Spleen (tissue), 11 donors: Measurements from ENCODE around the gene TATDN3. TPM values are rescaled to one million over a fixed set of nuclear protein-coding genes. Genes with fewer than 3 reads are reported as not detected.

ENCODE experiments used
- DNase-seq: peaks from one replicate; pipeline ENCODE4 v3.0.0-alpha.2; 2020
- H3K27ac ChIP-seq, 8 donors: fragments of 200-600 bp; sonication (generic) in 7 of 8; 1 replicate in 4 of 8; 2 replicates in 4 of 8; pipeline versions ENCODE4 v1.5.0 to v1.8.0; 2016 to 2021; ENCODE audit warnings: inconsistent platforms in 4 of 8, mild to moderate bottlenecking in 4 of 8, moderate library complexity in 1 of 8
- H3K27me3 ChIP-seq, 7 donors: fragments of 200-600 bp; sonication (generic) in 6 of 7; replicated peaks in 1 of 7; 1 replicate in 4 of 7; 2 replicates in 3 of 7; pipeline versions ENCODE4 v1.5.0 to v1.8.0; 2016 to 2021; ENCODE audit warnings: inconsistent platforms in 3 of 7, mild to moderate bottlenecking in 1 of 7
- H3K36me3 ChIP-seq, 6 donors: fragments of 200-600 bp; sonication (generic) in 5 of 6; 1 replicate in 4 of 6; 2 replicates in 2 of 6; pipeline versions ENCODE4 v1.5.0 to v1.8.0; 2016 to 2021; ENCODE audit warnings: inconsistent platforms in 2 of 6
- H3K4me1 ChIP-seq, 6 donors: fragments of 200-600 bp; sonication (generic) in 5 of 6; 1 replicate in 3 of 6; 2 replicates in 3 of 6; pipeline versions ENCODE4 v1.5.0 to v1.8.0; 2016 to 2021; ENCODE audit warnings: inconsistent platforms in 3 of 6
- H3K4me3 ChIP-seq, 8 donors: fragments of 200-600 bp; sonication (generic) in 7 of 8; 1 replicate in 4 of 8; 2 replicates in 4 of 8; pipeline versions ENCODE4 v1.5.0 to v1.8.0; 2016 to 2021; ENCODE audit warnings: inconsistent platforms in 4 of 8, mild to moderate bottlenecking in 4 of 8, moderate library complexity in 2 of 8
- H3K9me3 ChIP-seq, 8 donors: fragments of 200-600 bp; sonication (generic) in 7 of 8; 1 replicate in 4 of 8; 2 replicates in 4 of 8; pipeline versions ENCODE4 v1.5.0 to v1.8.0; 2016 to 2021; ENCODE audit warnings: inconsistent platforms in 4 of 8
- POLR2A ChIP-seq, 3 donors: fragments of 450-650 bp; IDR thresholded peaks; one replicate each; pipeline ENCODE4 v1.5.1; 2017; ENCODE audit warnings: antibody characterized with exemption in 3 of 3, mild to moderate bottlenecking in 1 of 3
- POLR2AphosphoS5 ChIP-seq, 3 donors: sonication (generic); formaldehyde crosslinking; IDR thresholded peaks; one replicate each; pipeline ENCODE4 v1.5.1; 2017; ENCODE audit warnings: antibody characterized with exemption in 3 of 3
- WGBS, 5 donors: extraction: QIAGEN DNeasy Blood & Tissue Kit in 3 of 5; methylation state at CpG; one replicate each; pipeline versions ENCODE4 v1.1.5 to v1.1.7; 2013 to 2018; 5-methylcytosine and 5-hydroxymethylcytosine counted together
- intact Hi-C: fragments of 100-400 bp; cut with DNase I; formaldehyde crosslinking; loops from one replicate; pipeline ENCODE4 v1.15.0; 2023; ENCODE audit warnings: low total_unique reads
- polyA plus RNA-seq, 3 donors: library from polyadenylated mRNA; stranded (reverse); fragments of 200-250 nt; gene quantifications; one replicate each; pipeline ENCODE4 v1.2.1, GENCODE V29; 2013
- total RNA-seq, 7 donors: library from RNA; depleted of rRNA in 3 of 7; stranded (reverse); fragments of >200 nt in 3 of 7; fragmentation: NEBNext Ultra II Directional in 4 of 7; extraction: Animal tissue kit (Norgen Biotek cat#: 25700) in 4 of 7; gene quantifications; one replicate each; pipeline versions ENCODE4 v1.1.0 to v1.2.1, GENCODE V29; 2016 to 2021
- TF ChIP-seq, protein P1 (sequence below), 11 experiments: fragments of 200-600 bp in 7 of 11; fragments of 450-650 bp in 4 of 11; sonication (generic) in 4 of 11; IDR thresholded peaks in 8 of 11; conservative IDR thresholded peaks in 3 of 11; 1 replicate in 7 of 11; 2 replicates in 4 of 11; pipeline versions ENCODE4 v1.4.0 to v1.8.0; 2016 to 2021; ENCODE audit warnings: antibody characterized with exemption in 11 of 11, inconsistent platforms in 4 of 11, mild to moderate bottlenecking in 1 of 11
- donor health status: healthy with polysubstance abuse.
- donor health status: DM: no; HTN: no; CAD: no; lungs with moderate emphysema.
- donor health status: DM: no; HTN: no; CAD: no.
- donor health status: Bipolar disorder and iron deficiency.
- donor health status: healthy.
- donor health status: DM: no; HTN: no; CAD: no.
- donor health status: DM: yes; HTN: yes; CAD: no.

TATDN3 gene
- total and polyA plus RNA-seq, 10 donors, result 13.5 to 28.3 (median 20.1) TPM

DNA sequence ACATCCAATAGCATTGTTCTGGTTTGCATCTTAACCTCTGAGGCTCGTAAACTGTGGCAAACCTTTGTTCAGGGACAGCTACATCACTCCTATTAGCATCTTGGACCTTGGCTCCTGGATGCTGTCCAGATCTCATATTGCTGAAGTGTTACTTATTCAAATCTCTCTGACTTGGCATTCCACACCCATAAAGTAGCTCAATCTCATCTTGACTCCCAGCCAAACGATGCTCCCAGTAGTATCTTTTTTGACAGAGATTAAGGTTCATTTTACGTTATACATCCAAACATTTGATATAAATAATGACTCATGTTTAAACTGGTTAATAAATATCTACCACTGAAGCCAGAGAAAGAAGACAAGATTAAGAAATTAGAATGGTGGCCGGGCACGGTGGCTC is 62.0 kb downstream of the TATDN3 start:
- peaks cover 0 to 6% (median 0%) of the 10 kb centered on the region in 6 donors for H3K36me3 ChIP-seq
- TF ChIP-seq POLR2A (IDR thresholded peaks at IDR 0.05) (no peak), POLR2AphosphoS5 (IDR thresholded peaks at IDR 0.05) (no peak)
- TF ChIP-seq, protein P1, sequence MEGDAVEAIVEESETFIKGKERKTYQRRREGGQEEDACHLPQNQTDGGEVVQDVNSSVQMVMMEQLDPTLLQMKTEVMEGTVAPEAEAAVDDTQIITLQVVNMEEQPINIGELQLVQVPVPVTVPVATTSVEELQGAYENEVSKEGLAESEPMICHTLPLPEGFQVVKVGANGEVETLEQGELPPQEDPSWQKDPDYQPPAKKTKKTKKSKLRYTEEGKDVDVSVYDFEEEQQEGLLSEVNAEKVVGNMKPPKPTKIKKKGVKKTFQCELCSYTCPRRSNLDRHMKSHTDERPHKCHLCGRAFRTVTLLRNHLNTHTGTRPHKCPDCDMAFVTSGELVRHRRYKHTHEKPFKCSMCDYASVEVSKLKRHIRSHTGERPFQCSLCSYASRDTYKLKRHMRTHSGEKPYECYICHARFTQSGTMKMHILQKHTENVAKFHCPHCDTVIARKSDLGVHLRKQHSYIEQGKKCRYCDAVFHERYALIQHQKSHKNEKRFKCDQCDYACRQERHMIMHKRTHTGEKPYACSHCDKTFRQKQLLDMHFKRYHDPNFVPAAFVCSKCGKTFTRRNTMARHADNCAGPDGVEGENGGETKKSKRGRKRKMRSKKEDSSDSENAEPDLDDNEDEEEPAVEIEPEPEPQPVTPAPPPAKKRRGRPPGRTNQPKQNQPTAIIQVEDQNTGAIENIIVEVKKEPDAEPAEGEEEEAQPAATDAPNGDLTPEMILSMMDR (IDR thresholded peaks at IDR 0.05 in 8 of 11, conservative IDR thresholded peaks at IDR 0.05 in 3 of 11), result no peak
- no peak overlapping the region for H3K27ac ChIP-seq
- no peak for DNase-seq
- 95 to 96% (median 96%) methylated on average over 5 of the region's 5 CpGs for WGBS, 5 donors
- H3K4me3 ChIP-seq, result no peak overlapping the region
- no peaks in the 10 kb centered on the region for H3K27me3 ChIP-seq
- peaks cover 8 to 19% (median 10%) of the 10 kb centered on the region in 6 donors for H3K4me1 ChIP-seq
- H3K9me3 ChIP-seq, result peaks cover 0 to 3% (median 0%) of the 10 kb centered on the region in 8 donors
- intact Hi-C loops, result no loop called here

DNA sequence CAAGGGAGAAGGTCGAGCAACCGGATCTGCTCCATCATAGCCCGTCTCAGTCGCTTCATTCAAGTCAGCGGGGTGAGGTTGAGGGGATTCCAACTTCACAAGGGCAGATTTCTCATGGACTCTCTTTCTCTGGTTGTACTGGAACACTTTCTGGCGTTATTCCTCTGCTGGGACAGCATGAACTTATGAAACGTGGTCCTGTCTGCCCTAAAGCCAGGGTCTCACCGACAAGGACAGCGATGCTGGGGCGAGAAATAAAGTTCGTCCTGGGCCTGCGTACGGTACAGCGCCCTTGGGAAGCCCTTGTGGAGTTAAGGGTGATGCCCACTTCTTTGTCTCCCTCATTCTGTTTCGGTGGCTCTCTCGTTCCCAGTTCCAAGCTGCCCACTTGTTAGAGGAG is 65.1 kb downstream of the TATDN3 start:
- Histone ChIP-seq H3K27me3 (no peaks in the 10 kb centered on the region), H3K9me3 (no peaks in the 10 kb centered on the region), H3K27ac (no peak overlapping the region), H3K4me1 (peaks cover 16 to 50% (median 38%) of the 10 kb centered on the region in 6 donors), H3K4me3 (peak overlapping the region in 2 of 8 donors; percentile 94 to 96), H3K36me3 (peaks cover 0 to 6% (median 0%) of the 10 kb centered on the region in 6 donors)
- TF ChIP-seq, protein P1 (IDR thresholded peaks at IDR 0.05 in 8 of 11, conservative IDR thresholded peaks at IDR 0.05 in 3 of 11), result no peak
- TF ChIP-seq POLR2AphosphoS5 (IDR thresholded peaks at IDR 0.05) (no peak), POLR2A (IDR thresholded peaks at IDR 0.05) (no peak)
- intact Hi-C loops, result no loop called here
- 91 to 96% (median 94%) methylated on average over 16 of the region's 16 CpGs for WGBS, 5 donors
- DNase-seq, result no peak

DNA sequence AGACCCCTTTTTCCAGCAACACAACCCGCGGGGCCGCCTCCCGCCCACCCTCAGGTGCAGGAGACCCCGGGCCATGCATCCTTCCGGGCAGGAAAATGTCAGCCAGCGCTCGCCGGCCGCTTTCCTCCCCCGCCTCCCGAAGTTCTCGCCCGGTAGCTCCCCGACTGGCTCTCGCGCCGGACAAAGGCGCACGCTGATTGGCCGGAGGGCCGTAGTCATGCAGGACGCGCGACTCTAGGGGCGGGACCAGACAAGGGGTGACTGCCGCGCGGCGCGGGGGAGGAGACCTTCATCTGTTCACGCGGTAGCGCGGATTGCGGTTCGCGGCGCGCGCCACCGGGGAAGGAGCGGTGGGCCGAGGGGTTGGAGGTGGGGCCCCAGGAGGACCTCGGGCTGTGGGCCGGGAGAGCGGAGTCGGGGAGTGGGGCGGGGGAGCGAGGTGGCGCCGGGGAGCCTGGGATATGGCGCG is 66.3 kb downstream of the TATDN3 start, which contains the start of gene FLVCR1:
FLVCR1 (plus strand) TSS at position 284 of the 469 bp plus-strand sequence; CDS start at position 462, 178 bp downstream.
- no peaks in the 10 kb centered on the region for H3K27me3 ChIP-seq
- WGBS, 5 donors, result 0 to 1% (median 0%) methylated on average over 23 to 54 of the region's 54 CpGs
- H3K36me3 ChIP-seq, result peaks cover 0 to 6% (median 0%) of the 10 kb centered on the region in 6 donors
- TF ChIP-seq POLR2A (IDR thresholded peaks at IDR 0.05), result peak in 1 of 3 donors; percentile 65
- TF ChIP-seq, protein P1 (IDR thresholded peaks at IDR 0.05 in 8 of 11, conservative IDR thresholded peaks at IDR 0.05 in 3 of 11), result peak in 4 of 11 experiments; percentile 18 to 42 (median 26)
- TF ChIP-seq POLR2AphosphoS5 (IDR thresholded peaks at IDR 0.05), result peak; percentile 89 to 95 (median 94)
- H3K9me3 ChIP-seq, result no peaks in the 10 kb centered on the region
- H3K4me1 ChIP-seq, result peaks cover 16 to 62% (median 42%) of the 10 kb centered on the region in 6 donors
- H3K27ac ChIP-seq, result peak within 1 kb of the TSS; percentile 78 to 91 (median 89)
- DNase-seq, result peak; percentile 100
- peak within 1 kb of the TSS; percentile 55 to 96 (median 80) for H3K4me3 ChIP-seq
- intact Hi-C loops, result no loop called here

DNA sequence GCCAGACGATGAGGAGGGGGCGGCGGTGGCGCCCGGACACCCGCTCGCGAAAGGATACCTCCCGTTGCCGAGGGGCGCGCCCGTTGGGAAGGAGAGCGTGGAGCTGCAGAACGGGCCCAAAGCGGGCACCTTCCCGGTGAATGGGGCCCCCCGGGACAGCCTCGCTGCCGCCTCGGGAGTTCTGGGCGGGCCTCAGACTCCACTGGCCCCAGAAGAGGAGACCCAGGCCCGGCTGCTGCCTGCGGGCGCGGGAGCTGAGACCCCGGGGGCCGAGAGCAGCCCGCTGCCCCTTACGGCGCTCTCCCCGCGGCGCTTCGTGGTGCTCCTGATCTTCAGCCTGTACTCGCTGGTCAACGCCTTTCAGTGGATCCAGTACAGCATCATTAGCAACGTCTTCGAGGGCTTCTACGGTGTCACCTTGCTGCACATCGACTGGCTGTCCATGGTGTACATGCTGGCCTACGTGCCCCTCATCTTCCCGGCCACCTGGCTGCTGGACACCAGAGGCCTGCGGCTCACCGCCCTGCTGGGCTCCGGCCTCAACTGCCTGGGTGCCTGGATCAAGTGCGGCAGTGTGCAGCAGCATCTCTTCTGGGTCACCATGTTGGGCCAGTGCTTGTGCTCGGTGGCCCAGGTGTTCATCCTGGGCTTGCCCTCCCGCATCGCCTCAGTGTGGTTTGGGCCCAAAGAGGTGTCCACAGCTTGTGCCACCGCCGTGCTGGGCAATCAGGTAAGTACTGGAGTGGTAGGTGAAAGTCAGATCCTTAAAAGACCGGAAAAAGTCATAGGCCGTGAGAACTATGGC is 67.0 kb downstream of the TATDN3 start:
- DNase-seq, result peak; percentile 85
- Histone ChIP-seq H3K4me3 (peak overlapping the region; percentile 55 to 96 (median 80)), H3K4me1 (peaks cover 16 to 69% (median 42%) of the 10 kb centered on the region in 6 donors), H3K9me3 (no peaks in the 10 kb centered on the region), H3K36me3 (peaks cover 0 to 6% (median under 1%) of the 10 kb centered on the region in 6 donors), H3K27ac (peak overlapping the region; percentile 78 to 91 (median 89)), H3K27me3 (no peaks in the 10 kb centered on the region)
- intact Hi-C loops, result no loop called here
- TF ChIP-seq POLR2A (IDR thresholded peaks at IDR 0.05) (no peak), POLR2AphosphoS5 (IDR thresholded peaks at IDR 0.05) (no peak)
- TF ChIP-seq, protein P1 (IDR thresholded peaks at IDR 0.05 in 8 of 11, conservative IDR thresholded peaks at IDR 0.05 in 3 of 11), result no peak
- WGBS, 5 donors, result 5 to 12% (median 6%) methylated on average over 34 to 54 of the region's 54 CpGs
